ENCODE data around the gene ZDHHC20. TPM values are rescaled to one million over a fixed set of nuclear protein-coding genes. Genes with fewer than 3 reads are reported as not detected.

The ZDHHC20 gene
- 10 to 100 TPM; 67.7 to 81.1 (median 74.2) TPM for polyA plus RNA-seq (ENCODE audit: insufficient read length in 3 of 3)
- long read RNA-seq, donor 1, full-length matches to known transcripts = 2 of 2 reads
- long read RNA-seq, donor 1, partial matches to known transcripts = 0 of 2 reads
- long read RNA-seq, donor 1, other reads (novel, unspliced or antisense) = 0 of 2 reads
- long read RNA-seq, donor 2, full-length matches to known transcripts = 2 of 2 reads
- long read RNA-seq, donor 2, partial matches to known transcripts = 0 of 2 reads
- long read RNA-seq, donor 2, other reads (novel, unspliced or antisense) = 0 of 2 reads
- long read RNA-seq, donor 3, full-length matches to known transcripts = 2 of 2 reads
- long read RNA-seq, donor 3, partial matches to known transcripts = 0 of 2 reads
- long read RNA-seq, donor 3, other reads (novel, unspliced or antisense) = 0 of 2 reads
- long read RNA-seq, donor 4 = 0 reads
- long read RNA-seq, donor 5 = 0 reads
- long read RNA-seq, donor 6, full-length matches to known transcripts = 5 of 21 reads
- long read RNA-seq, donor 6, partial matches to known transcripts = 16 of 21 reads
- long read RNA-seq, donor 6, other reads (novel, unspliced or antisense) = 0 of 21 reads
- long read RNA-seq, donor 7, full-length matches to known transcripts = 2 of 2 reads
- long read RNA-seq, donor 7, partial matches to known transcripts = 0 of 2 reads
- long read RNA-seq, donor 7, other reads (novel, unspliced or antisense) = 0 of 2 reads
- long read RNA-seq, donor 8, partial matches to known transcripts = 0 of 2 reads
- long read RNA-seq, donor 8, other reads (novel, unspliced or antisense) = 0 of 2 reads
- long read RNA-seq, donor 9, full-length matches to known transcripts = 1 of 1 reads
- long read RNA-seq, donor 9, partial matches to known transcripts = 0 of 1 reads
- long read RNA-seq, donor 9, other reads (novel, unspliced or antisense) = 0 of 1 reads
- long read RNA-seq, donor 10, full-length matches to known transcripts = 1 of 12 reads
- long read RNA-seq, donor 10, partial matches to known transcripts = 11 of 12 reads
- long read RNA-seq, donor 10, other reads (novel, unspliced or antisense) = 0 of 12 reads
- long read RNA-seq, donor 11, partial matches to known transcripts = 0 of 1 reads
- long read RNA-seq, donor 11, other reads (novel, unspliced or antisense) = 0 of 1 reads
- long read RNA-seq, donor 12, full-length matches to known transcripts = 7 of 15 reads
- long read RNA-seq, donor 12, partial matches to known transcripts = 0 of 15 reads
- long read RNA-seq, donor 12, other reads (novel, unspliced or antisense) = 8 of 15 reads
- long read RNA-seq, donor 13, partial matches to known transcripts = 0 of 1 reads
- long read RNA-seq, donor 13, other reads (novel, unspliced or antisense) = 0 of 1 reads
- long read RNA-seq, donor 14 = 0 reads
- long read RNA-seq, donor 15, full-length matches to known transcripts = 2 of 8 reads
- long read RNA-seq, donor 15, partial matches to known transcripts = 6 of 8 reads
- long read RNA-seq, donor 15, other reads (novel, unspliced or antisense) = 0 of 8 reads
- long read RNA-seq, donor 16, full-length matches to known transcripts = 3 of 3 reads
- long read RNA-seq, donor 16, partial matches to known transcripts = 0 of 3 reads
- long read RNA-seq, donor 16, other reads (novel, unspliced or antisense) = 0 of 3 reads

GRCh38 chr13:21458813-21459701 lies at the start of gene ZDHHC20:
ZDHHC20 (minus strand) TSS chr13:21459303; CDS start chr13:21459171, 132 bp downstream.
- DNase-seq = peak; percentile 80

- DNase-seq = no peak
Measured at GRCh38 chr13:21504379-21504778, 45.3 kb upstream of the ZDHHC20 start.

GRCh38 chr13:21501686-21502085 lies 42.6 kb upstream of the ZDHHC20 start:
- DNase-seq = no peak

GRCh38 chr13:21486322-21486721 lies 27.2 kb upstream of the ZDHHC20 start:
- no peak for DNase-seq

GRCh38 chr13:21483748-21484147 lies 24.6 kb upstream of the ZDHHC20 start:
- DNase-seq = no peak

GRCh38 chr13:21481359-21481758 lies 22.3 kb upstream of the ZDHHC20 start:
- DNase-seq = no peak

- DNase-seq = peak; percentile 84
Measured at GRCh38 chr13:21478881-21479808, 20.0 kb upstream of the ZDHHC20 start.

GRCh38 chr13:21476893-21477472 lies 17.9 kb upstream of the ZDHHC20 start:
- peak; percentile 84 for DNase-seq

GRCh38 chr13:21475115-21475514 lies 16.0 kb upstream of the ZDHHC20 start:
- DNase-seq = no peak

GRCh38 chr13:21470785-21471184 lies 11.7 kb upstream of the ZDHHC20 start:
- no peak for DNase-seq

- DNase-seq = no peak
Measured at GRCh38 chr13:21466527-21466926, 7.4 kb upstream of the ZDHHC20 start.

- DNase-seq = no peak
Measured at GRCh38 chr13:21465710-21466160, 6.6 kb upstream of the ZDHHC20 start.

GRCh38 chr13:21463424-21463823 lies 4.3 kb upstream of the ZDHHC20 start:
- no peak for DNase-seq

GRCh38 chr13:21461131-21461530 lies 2.0 kb upstream of the ZDHHC20 start:
- no peak for DNase-seq

- peak; percentile 46 for DNase-seq
Measured at GRCh38 chr13:21458451-21458812, 671 bp downstream of the ZDHHC20 start.

GRCh38 chr13:21453387-21454081 lies 5.6 kb downstream of the ZDHHC20 start:
- no peak for DNase-seq

- no peak for DNase-seq
Measured at GRCh38 chr13:21450936-21451335, 8.2 kb downstream of the ZDHHC20 start.

- DNase-seq = no peak
Measured at GRCh38 chr13:21446656-21447055, 12.4 kb downstream of the ZDHHC20 start.
